Stimulated activated CD4-positive, alpha-beta T cell treated with anti-CD3 and anti-CD28 coated beads, TNF-alpha, amount 100 ng/mL, for 48 hours (primary cell): ENCODE results near the gene DHRS2.
"Not testable (repeated sequence)": the region's sequence is repeated elsewhere in the genome, so short reads cannot be mapped to it uniquely, and the experiment has no call there.

Experiments
- DNase-seq, 3 donors: peaks; one replicate each; pipeline ENCODE4 v3.0.0-alpha.2; 2020; ENCODE audit warnings: low read depth in 3 of 3

DHRS2 gene

GRCh38 chr14:23636317-23637211 lies at the start of gene DHRS2:
Gene DHRS2 (plus strand): TSS chr14:23636364. CDS start chr14:23638865, 2,501 bp downstream.
- DNase-seq = no peak

DNA sequence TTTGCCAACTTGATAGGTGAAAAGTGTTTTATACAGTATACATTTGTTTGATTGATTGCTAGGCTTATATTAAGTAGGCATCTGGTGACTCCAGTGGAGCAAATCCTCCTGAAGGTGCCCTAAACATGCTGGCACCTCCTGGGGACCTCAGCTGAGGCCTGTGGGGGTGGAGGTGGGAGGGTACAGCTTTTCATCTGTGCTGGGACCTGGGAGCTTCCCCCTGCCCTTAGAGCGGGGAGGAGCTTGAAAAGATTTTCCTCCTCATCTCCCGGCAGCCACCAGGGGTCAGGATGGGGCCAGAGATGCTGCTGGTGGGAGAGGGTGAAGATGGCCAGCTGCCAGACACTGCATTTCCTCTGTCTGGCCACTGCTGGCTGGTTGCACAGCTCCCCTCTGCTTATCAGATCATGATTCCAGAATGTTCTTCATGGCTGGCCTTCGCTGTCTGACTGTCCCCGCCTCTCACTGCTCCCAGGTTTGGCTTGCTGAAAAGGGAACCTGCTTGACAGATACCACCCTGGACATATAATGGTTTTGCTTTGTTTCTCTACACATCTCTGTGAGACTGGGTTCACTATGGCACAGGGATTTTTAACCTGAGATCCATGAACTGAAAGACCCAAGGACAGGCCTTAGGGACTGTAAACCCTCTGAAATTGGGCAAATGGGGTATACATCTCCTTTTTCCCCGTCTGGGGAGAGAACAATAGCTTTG lies 47.1 kb upstream of the DHRS2 start:
- DNase-seq = peak; percentile 69 to 73 (median 72)

- DNase-seq = no peak
Measured at GRCh38 chr14:23589606-23590005, 46.6 kb upstream of the DHRS2 start.

DNA sequence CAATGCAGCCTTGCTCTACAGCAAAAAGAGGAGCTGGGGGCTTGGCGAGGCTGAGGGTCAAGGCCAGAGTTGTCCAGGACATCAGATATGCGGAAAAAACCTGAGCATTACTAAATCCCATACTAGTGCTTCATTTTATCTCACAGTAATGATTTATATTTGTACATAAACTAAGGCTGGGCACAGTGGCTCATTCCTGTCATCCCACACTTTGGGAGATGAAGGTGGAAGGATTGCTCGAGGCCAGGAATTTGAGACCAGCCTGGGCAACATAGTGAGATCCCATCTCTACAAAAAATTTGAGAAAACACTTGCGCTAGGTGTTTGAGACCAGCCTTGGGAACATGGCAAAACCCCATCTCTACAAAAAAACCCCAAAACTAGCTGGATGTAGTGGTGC lies 46.0 kb upstream of the DHRS2 start:
- DNase-seq = no peak

DNA sequence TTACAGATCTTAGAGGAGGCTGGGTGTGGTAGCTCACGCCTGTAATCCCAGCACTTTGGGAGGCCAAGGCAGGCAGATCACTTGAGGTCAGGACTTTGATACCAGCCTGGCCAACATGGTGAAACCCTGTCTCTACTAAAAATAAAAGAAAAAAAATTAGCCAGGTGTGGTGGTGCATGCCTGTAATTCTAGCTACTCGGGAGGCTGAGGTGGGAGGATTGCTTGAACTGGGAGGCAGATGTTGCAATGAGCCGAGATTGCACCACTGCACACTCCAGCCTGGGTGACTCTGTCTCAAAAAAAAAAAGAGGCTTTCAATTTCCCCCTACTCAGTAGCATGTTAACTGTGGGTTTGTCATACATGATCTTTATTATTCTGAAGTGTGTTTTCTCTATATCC lies 42.0 kb upstream of the DHRS2 start:
- not testable (repeated sequence) for DNase-seq

DNA sequence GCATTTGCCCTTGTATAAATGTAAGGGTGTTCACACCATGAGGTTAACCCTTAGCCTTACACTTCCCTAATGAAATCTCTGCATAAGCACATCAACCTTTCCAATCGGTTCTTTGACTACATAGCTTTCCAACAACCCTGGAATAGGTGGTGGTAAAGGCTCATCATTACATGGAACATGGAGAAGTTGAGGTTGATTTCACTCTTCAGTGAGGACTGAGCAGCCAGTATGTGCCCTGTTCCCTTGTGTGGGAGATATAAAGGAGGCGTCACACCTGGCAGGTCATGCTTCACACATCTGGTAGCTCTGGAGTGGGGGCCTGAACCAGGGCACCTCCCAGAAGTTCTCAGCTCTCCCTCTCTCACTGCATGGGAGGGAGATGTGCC lies 35.8 kb upstream of the DHRS2 start:
- DNase-seq = no peak

GRCh38 chr14:23600806-23601205 lies 35.4 kb upstream of the DHRS2 start:
- DNase-seq = no peak

- DNase-seq = no peak
Measured at GRCh38 chr14:23601424-23601823, 34.7 kb upstream of the DHRS2 start.

GRCh38 chr14:23601845-23602180 lies 34.4 kb upstream of the DHRS2 start:
- DNase-seq = no peak

DNA sequence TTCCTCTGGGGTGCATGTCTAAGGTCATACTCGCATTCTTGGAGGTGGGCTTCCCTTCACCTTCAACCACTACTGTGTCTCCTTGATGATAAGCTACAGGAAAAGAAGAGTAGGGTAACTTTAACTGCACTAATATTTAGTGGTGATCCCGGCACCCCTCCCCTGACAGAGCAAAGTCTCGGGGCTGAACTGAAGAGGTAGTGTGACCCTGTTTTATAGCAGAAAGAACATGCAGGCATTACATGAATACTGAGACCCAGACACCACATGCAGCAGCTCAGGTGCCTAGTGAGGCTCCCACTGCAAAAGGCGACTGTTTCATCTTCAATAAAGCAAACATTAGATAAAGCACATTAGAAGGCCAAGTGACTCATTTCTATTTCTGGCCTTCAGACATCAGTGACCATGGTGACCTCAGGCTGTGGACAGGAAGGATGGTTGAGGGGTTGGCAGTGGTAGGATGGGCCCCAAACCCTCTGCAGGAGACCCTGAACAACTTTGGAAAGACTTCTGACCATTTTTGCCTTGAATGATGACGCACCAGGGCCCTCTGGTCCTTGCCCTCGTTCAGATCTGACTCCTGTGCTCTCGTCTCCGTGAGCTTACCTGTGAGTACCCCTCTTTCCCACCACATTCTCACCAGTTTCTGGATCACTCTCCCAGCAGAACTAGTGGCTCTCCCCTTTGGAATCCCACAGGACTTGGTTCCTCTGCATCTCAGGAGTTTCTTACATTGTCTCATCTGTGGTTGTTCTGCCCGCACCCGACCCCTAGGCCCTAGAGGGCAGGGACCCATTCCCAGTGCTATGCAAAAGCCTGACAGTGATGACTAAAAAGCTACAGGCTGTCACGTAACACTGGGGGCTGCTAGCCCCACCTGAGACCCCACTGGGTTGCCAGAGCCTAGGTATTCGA lies 33.7 kb upstream of the DHRS2 start:
- DNase-seq = no peak

GRCh38 chr14:23603103-23603502 lies 33.1 kb upstream of the DHRS2 start:
- DNase-seq = no peak

- DNase-seq = no peak
Measured at GRCh38 chr14:23604148-23604547, 32.0 kb upstream of the DHRS2 start.

DNA sequence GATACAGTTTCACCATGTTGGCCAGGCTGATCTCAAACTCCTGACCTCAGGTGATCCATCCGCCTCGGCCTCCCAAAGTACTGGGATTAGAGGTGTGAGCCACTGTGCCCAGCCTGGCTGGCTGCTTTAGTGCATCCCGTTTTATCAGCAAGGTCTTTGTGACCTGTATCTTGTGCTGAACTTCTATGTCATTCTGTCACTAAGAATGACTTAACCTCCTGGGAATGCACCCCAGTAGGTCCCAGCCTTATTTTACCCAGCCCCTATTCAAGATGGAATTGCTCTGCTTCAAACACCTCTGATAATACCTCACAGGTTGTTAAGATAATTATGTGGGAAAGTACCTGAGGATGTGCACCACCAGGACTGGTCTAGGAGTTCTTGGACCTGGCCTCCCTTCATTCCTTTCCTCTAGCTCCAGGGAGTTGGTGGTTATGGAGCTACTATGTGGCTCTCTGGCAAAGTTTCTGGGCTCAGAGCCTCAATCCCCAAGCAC lies 31.4 kb upstream of the DHRS2 start:
- DNase-seq = no peak

DNA sequence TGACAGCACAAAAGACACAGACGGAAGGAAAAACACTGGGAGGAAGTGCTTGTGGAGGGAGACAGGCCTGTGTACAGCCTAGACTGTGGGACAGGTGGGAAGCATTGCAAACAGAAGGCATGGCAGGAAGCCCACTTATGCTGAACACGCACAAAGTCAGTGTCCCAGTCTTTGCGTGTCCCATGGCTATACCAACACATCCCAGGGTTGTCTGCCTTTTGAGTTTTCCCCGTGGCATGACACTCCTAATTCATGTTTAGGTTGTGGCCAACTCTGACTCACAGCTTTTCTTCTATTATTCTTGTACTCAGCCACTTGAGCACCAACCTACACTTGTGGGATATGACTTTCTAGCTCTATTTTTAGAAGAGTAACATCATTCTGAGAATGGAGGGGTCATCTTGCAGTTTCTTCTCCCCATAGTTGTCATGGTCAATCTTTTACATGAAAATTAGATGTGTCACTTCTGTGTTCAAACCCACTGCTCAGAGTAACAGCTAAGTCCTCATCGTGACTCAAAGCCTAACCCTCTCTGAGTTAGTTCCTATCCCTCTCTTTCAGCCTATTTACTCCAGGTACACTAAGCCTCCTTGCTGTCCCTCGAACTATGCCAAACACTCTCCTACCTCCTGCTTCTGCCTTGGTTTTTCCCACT lies 30.1 kb upstream of the DHRS2 start:
- peak in 2 of 3 donors; percentile 12 to 33 for DNase-seq

- DNase-seq = no peak
Measured at GRCh38 chr14:23608454-23608853, 27.7 kb upstream of the DHRS2 start.

DNA sequence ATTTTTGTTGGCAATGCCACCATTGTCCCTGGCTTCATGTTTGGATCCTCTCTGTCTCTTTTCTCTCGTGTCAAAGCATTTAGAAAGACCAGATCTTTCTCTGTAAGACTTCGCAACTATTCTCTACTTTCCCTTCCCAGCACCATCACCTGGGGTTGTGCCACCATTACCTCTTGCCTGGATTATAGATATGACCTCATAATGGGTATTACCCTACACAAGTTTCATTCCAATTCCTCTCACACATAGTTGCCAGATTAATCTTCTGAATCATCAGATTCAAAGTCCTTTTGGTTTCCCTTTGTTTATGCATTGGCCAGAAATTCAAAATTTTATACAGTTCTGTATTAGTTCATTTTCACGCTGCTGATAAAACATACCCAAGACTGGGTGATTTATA lies 27.2 kb upstream of the DHRS2 start:
- DNase-seq = no peak

DNA sequence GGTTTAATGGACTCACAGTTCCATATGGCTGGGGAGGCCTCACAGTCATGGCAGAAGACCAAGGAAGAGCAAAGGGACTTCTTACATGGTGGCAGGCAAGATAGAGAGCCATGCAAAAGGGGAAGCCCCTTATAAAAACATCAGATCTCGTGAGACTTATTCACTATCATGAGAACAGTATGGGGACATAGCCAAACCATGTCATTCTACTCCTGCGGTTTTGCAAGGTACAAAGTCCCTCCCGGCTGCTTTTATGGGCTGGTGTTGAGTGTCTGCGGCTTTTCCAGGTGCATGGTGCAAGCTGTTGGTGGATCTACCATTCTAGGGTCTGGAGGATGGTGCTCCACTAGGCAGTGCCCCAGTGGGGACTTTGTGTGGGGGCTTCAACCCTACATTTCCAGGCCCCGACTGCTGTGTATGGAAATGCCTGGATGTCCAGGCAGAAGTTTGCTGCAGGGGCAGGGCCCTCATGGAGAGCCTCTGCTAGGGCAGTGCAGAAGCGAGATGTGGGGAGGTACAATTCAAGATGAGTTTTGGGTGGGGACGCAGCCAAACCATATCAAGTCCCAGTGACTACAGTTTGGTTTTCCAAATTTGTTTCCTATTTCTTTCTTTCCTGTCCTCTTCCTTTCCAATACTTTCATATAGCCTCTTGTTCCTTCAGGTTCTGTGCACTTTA lies 26.6 kb upstream of the DHRS2 start:
- DNase-seq = not testable (repeated sequence)

- DNase-seq = no peak
Measured at GRCh38 chr14:23610090-23610814, 25.9 kb upstream of the DHRS2 start.

GRCh38 chr14:23610815-23611289 lies 25.3 kb upstream of the DHRS2 start:
- DNase-seq = no peak

DNA sequence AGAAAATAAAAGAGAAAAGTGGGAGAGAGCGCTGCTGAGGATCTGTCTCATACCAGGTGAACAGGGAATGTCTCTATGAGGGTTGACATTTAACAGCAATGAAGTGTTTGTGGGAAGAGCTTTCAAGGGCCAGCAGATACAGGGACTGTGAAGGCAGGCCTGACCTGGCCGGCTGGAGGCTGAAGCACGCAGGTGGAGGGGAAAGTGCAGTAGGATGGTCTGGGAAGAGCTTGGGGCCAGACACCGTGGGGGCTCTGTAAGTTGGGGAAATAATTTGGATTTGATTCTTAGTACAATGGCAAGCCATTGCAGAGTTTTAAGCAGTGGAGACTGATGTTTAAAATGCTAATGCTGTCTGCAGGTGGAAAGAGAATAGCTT lies 23.8 kb upstream of the DHRS2 start:
- no peak for DNase-seq
